ENCODE measurements around the gene CDH4. TPM values are rescaled to one million over a fixed set of nuclear protein-coding genes. Genes with fewer than 3 reads are reported as not detected.

The CDH4 gene
- total and polyA plus RNA-seq, 4 donors = 0.06 to 0.10 TPM; not detected in 2

DNA sequence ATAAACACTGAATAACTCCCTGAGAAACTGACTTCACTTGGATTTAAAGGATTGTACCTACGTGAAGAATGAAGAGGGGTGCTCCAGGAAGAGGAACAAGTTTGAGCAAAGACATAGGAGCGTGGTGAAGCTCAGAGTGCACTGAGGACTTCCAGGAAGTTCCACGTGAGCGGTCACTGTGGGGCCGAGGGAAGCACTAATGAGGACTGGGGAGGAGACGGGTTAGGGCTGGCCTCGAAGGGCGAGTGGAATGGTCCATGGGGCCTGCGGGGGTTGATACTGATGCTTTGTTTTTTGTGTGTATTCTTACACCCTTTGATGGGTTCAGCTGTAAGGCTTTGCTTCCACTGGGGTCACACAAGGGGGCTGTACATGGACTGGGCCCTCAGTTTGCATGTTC lies 91.9 kb downstream of the CDH4 start:
- DNase-seq (no peak), ATAC-seq (ENCODE audit: low FRiP score) (no peak)
- H3K27me3 ChIP-seq (ENCODE audit: control insufficient read depth in 1 of 2, insufficient read depth in 2 of 2, low read length in 1 of 2) = peaks cover 0 to 1% of the 10 kb centered on the region in 2 donors
- H3K36me3 ChIP-seq (ENCODE audit: control insufficient read depth in 1 of 2, insufficient read depth in 2 of 2, low read length in 1 of 2) = no peaks in the 10 kb centered on the region
- no peak overlapping the region for H3K27ac ChIP-seq (ENCODE audit: low read depth in 1 of 2, low read length in 2 of 2)
- H3K9me3 ChIP-seq (ENCODE audit: control insufficient read depth, low read length) = no peaks in the 10 kb centered on the region
- intact Hi-C loops (cut with DNase I) = no loop called here
- whole genome bisulfite sequencing, 2 donors = 70 to 77% methylated on average over 9 of the region's 9 CpGs
- no peaks in the 10 kb centered on the region for H3K4me1 ChIP-seq (ENCODE audit: control insufficient read depth in 1 of 2, insufficient read depth in 2 of 2, low read length in 2 of 2)
- no peak overlapping the region for H3K4me3 ChIP-seq (ENCODE audit: low read length in 2 of 2)

DNA sequence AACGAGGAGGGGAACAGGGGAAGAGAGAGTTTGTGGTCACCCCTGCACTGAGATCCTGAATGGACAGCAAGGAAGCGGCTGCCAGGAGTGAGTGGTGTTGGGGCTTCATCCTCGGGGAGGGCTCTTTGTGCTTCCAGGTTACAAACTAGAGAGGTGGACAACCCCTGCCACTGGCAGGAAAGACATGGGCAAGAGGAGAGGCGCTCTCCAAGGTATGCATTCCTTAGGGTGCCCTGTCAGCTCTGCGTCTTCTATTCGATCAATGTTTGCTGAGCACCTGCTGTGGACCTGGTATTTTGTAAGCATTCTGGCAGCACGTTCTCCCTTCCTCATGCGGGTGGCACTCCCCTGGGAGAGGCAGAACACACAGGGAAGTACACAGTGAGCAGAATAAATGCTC lies 93.6 kb downstream of the CDH4 start:
- WGBS, 2 donors = 53 to 55% methylated on average over 8 of the region's 8 CpGs
- Histone ChIP-seq H3K9me3 (ENCODE audit: control insufficient read depth, low read length) (no peaks in the 10 kb centered on the region), H3K4me3 (ENCODE audit: low read length in 2 of 2) (no peak overlapping the region), H3K4me1 (ENCODE audit: control insufficient read depth in 1 of 2, insufficient read depth in 2 of 2, low read length in 2 of 2) (no peaks in the 10 kb centered on the region), H3K27ac (ENCODE audit: low read depth in 1 of 2, low read length in 2 of 2) (no peak overlapping the region), H3K27me3 (ENCODE audit: control insufficient read depth in 1 of 2, insufficient read depth in 2 of 2, low read length in 1 of 2) (peaks cover 0 to 1% of the 10 kb centered on the region in 2 donors), H3K36me3 (ENCODE audit: control insufficient read depth in 1 of 2, insufficient read depth in 2 of 2, low read length in 1 of 2) (no peaks in the 10 kb centered on the region)
- ATAC-seq (ENCODE audit: low FRiP score) (no peak), DNase-seq (no peak)
- intact Hi-C loops (cut with DNase I) = no loop called here

DNA sequence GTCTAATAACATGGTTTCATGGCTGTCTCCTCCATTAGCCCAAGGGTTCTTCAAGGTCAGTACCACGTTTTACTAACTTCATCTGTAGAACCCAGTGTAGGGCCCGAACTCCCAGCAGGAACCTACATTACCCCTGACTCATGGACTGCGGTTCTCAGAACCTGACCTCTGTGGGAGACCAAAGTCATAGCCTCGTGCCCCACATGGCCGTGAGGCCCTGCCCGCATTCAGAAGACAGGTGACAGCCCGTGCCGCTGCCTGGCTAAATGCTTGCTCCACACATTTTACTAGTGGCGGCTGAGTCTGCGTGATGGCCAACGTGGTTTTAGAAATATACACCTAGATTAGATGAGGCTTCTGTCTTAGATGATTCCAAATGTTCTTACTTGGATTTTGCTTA lies 94.9 kb downstream of the CDH4 start:
- Histone ChIP-seq H3K27ac (ENCODE audit: low read depth in 1 of 2, low read length in 2 of 2) (no peak overlapping the region), H3K27me3 (ENCODE audit: control insufficient read depth in 1 of 2, insufficient read depth in 2 of 2, low read length in 1 of 2) (peaks cover 0 to 1% of the 10 kb centered on the region in 2 donors), H3K36me3 (ENCODE audit: control insufficient read depth in 1 of 2, insufficient read depth in 2 of 2, low read length in 1 of 2) (no peaks in the 10 kb centered on the region), H3K4me1 (ENCODE audit: control insufficient read depth in 1 of 2, insufficient read depth in 2 of 2, low read length in 2 of 2) (no peaks in the 10 kb centered on the region), H3K9me3 (ENCODE audit: control insufficient read depth, low read length) (no peaks in the 10 kb centered on the region), H3K4me3 (ENCODE audit: low read length in 2 of 2) (no peak overlapping the region)
- whole genome bisulfite sequencing, 2 donors = 86 to 89% methylated on average over 11 of the region's 11 CpGs
- no peak for ATAC-seq (ENCODE audit: low FRiP score)
- intact Hi-C loops (cut with DNase I) = no loop called here
- DNase-seq = no peak

DNA sequence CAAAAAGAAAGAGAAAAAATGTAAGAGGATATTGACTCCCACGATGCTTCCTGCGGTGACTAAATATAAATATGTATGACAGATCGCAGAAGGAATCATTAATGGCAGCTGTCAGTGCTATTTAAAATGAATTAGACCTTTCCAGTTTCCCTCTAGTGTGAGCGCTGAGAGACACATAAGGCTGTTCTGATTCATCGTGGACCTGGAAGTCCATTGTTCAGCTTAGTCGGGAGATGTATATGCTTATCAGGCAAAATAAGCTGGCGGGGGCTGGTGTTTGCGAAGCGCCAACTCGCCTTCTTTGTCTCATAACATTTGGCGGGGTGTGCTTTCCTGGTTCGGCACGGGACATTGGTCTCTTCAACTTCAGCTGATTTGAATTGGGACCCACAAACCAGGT lies 95.4 kb downstream of the CDH4 start:
- H3K27ac ChIP-seq (ENCODE audit: low read depth in 1 of 2, low read length in 2 of 2) = no peak overlapping the region
- DNase-seq (no peak), ATAC-seq (ENCODE audit: low FRiP score) (no peak)
- no peaks in the 10 kb centered on the region for H3K36me3 ChIP-seq (ENCODE audit: control insufficient read depth in 1 of 2, insufficient read depth in 2 of 2, low read length in 1 of 2)
- WGBS, 2 donors = 81 to 86% methylated on average over 13 of the region's 13 CpGs
- intact Hi-C loops (cut with DNase I) = no loop called here
- H3K9me3 ChIP-seq (ENCODE audit: control insufficient read depth, low read length) = no peaks in the 10 kb centered on the region
- H3K27me3 ChIP-seq (ENCODE audit: control insufficient read depth in 1 of 2, insufficient read depth in 2 of 2, low read length in 1 of 2) = peaks cover 0 to 1% of the 10 kb centered on the region in 2 donors
- H3K4me1 ChIP-seq (ENCODE audit: control insufficient read depth in 1 of 2, insufficient read depth in 2 of 2, low read length in 2 of 2) = no peaks in the 10 kb centered on the region
- H3K4me3 ChIP-seq (ENCODE audit: low read length in 2 of 2) = no peak overlapping the region

DNA sequence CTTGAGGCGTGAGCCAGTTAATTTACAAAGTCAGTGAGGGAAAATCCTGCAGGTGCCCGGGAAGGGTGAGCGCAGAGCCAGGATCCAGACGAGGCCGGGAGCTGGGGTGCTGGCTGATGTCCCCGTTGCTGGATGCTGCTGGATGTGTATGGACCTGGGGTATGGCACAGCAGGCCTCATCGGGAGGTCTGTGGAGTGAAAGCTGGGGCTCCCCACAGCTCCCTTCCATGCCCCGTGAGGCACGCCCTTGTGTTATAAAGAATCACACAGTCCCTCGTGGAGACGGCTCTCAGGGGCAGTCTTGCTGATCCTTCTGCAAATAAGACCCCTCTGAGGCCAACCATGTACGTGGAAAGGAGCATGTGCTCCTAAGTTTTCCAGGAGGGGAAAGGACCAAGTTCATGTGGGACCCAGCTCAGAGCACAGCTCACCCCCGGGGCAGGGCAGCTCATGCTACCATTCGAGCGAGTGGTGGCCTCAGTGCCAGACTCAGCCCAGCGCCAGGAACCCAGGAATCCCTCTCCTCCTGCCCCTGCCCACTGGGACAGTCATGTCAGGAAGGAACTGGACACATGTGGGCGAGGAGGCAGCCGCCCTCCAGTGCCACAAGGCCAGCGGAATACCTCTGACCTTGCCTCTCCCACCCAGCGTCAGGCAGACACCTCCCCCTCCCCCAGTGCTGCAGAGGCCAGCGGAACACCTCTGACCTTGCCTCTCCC lies 97.5 kb downstream of the CDH4 start:
- ATAC-seq (ENCODE audit: low FRiP score) = no peak
- no peak for DNase-seq
- Histone ChIP-seq H3K27ac (ENCODE audit: low read depth in 1 of 2, low read length in 2 of 2) (no peak overlapping the region), H3K4me3 (ENCODE audit: low read length in 2 of 2) (no peak overlapping the region), H3K9me3 (ENCODE audit: control insufficient read depth, low read length) (no peaks in the 10 kb centered on the region), H3K27me3 (ENCODE audit: control insufficient read depth in 1 of 2, insufficient read depth in 2 of 2, low read length in 1 of 2) (peaks cover 0 to 1% of the 10 kb centered on the region in 2 donors), H3K4me1 (ENCODE audit: control insufficient read depth in 1 of 2, insufficient read depth in 2 of 2, low read length in 2 of 2) (no peaks in the 10 kb centered on the region), H3K36me3 (ENCODE audit: control insufficient read depth in 1 of 2, insufficient read depth in 2 of 2, low read length in 1 of 2) (no peaks in the 10 kb centered on the region)
- 58 to 74% methylated on average over 21 of the region's 21 CpGs for WGBS, 2 donors
- intact Hi-C loops (cut with DNase I) = no loop called here

DNA sequence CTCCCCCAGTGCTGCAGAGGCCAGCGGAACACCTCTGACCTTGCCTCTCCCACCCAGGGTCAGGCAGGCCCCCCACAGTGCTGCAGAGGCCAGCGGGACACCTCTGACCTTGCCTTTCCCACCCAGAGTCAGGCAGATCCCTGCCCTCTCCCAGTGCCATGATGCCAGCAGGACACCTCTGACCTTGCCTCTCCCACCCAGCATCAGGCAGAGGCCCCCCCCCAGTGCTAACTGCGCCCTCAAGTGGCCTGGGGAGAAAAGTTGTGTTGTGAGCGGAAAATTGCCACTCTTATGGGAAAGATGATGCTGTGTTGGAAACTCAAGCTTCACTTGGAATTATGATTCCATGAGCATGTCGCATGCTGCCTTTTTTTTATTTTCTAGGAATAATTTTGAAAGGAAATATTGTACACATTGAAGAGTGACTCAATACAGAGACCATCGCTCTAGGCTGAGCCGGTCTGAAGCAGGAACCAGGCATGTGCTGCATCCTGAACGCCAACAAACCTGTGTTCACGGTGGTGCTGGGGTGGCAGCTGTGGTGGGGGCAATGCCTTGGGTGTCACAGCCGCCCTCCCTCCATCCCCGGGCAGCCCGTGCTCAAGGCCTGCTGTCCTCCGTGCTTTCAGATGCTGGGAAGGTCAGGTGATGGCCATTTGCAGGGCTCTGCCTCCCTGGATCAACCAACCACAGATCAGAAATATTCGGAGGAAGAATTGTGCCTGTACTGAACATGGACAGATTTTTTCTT lies 98.6 kb downstream of the CDH4 start:
- no peaks in the 10 kb centered on the region for H3K27me3 ChIP-seq (ENCODE audit: control insufficient read depth in 1 of 2, insufficient read depth in 2 of 2, low read length in 1 of 2)
- intact Hi-C loops (cut with DNase I) = no loop called here
- 70 to 76% methylated on average over 14 of the region's 14 CpGs for WGBS, 2 donors

DNA sequence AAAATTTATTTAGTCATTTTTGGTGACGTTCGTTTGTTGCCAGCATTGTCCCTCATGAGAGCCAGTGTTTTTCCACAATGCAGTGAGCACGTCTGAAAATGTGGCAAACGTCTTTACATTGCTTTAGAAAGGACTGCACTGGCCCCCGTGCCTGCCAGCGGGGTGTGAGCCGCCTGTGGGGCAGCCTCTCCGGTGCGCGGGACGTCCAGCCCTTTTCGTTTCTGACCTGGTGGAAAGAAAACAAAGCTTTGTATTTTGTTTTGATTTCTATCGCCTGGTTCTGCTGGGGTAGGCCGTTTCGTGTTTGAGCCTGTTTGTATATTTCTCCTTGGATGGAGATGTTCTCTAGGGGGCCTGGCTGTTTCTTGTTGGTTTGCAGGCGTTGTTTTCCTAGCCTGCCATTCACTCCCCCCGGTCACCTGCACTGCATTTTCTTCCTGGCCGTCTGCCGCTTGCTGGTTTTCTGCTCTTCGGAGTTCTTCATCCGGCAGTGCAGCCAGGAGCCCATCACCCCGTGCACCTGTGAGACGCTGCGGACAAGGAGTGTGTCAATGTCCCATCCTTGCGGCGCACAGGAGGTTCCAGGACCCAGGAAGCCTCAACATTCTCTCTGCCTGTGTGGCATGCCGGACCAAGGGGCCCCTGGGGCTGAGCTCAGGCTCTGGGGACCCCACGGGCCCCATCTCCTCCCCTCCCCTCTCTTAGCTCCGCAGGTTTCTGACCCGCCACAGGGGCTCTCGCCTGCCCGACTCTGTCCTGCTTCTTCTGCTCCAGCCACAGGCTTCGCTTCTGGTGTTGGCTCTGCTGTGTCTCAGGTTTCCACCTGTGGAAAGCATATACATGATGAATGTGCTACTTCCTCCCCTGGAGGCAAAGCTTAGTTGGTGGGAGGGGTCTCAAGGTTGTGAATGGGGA lies 100.5 kb downstream of the CDH4 start:
- Histone ChIP-seq H3K4me3 (ENCODE audit: low read length in 2 of 2) (no peak overlapping the region), H3K36me3 (ENCODE audit: control insufficient read depth in 1 of 2, insufficient read depth in 2 of 2, low read length in 1 of 2) (no peaks in the 10 kb centered on the region), H3K9me3 (ENCODE audit: control insufficient read depth, low read length) (peaks cover 1% of the 10 kb centered on the region), H3K27ac (ENCODE audit: low read depth in 1 of 2, low read length in 2 of 2) (no peak overlapping the region), H3K27me3 (ENCODE audit: control insufficient read depth in 1 of 2, insufficient read depth in 2 of 2, low read length in 1 of 2) (no peaks in the 10 kb centered on the region), H3K4me1 (ENCODE audit: control insufficient read depth in 1 of 2, insufficient read depth in 2 of 2, low read length in 2 of 2) (no peaks in the 10 kb centered on the region)
- 5 to 9% methylated on average over 33 of the region's 33 CpGs for WGBS, 2 donors
- ATAC-seq (ENCODE audit: low FRiP score) (no peak), DNase-seq (peak in 1 of 2 donors; percentile 17)
- intact Hi-C loops (cut with DNase I) = no loop called here

More for the DNA sequence above, 98.6 kb downstream of the CDH4 start:
- DNase-seq = no peak
- Histone ChIP-seq H3K4me3 (ENCODE audit: low read length in 2 of 2) (no peak overlapping the region), H3K27ac (ENCODE audit: low read depth in 1 of 2, low read length in 2 of 2) (no peak overlapping the region), H3K9me3 (ENCODE audit: control insufficient read depth, low read length) (no peaks in the 10 kb centered on the region), H3K36me3 (ENCODE audit: control insufficient read depth in 1 of 2, insufficient read depth in 2 of 2, low read length in 1 of 2) (no peaks in the 10 kb centered on the region), H3K4me1 (ENCODE audit: control insufficient read depth in 1 of 2, insufficient read depth in 2 of 2, low read length in 2 of 2) (no peaks in the 10 kb centered on the region)
- ATAC-seq (ENCODE audit: low FRiP score) = no peak

DNA sequence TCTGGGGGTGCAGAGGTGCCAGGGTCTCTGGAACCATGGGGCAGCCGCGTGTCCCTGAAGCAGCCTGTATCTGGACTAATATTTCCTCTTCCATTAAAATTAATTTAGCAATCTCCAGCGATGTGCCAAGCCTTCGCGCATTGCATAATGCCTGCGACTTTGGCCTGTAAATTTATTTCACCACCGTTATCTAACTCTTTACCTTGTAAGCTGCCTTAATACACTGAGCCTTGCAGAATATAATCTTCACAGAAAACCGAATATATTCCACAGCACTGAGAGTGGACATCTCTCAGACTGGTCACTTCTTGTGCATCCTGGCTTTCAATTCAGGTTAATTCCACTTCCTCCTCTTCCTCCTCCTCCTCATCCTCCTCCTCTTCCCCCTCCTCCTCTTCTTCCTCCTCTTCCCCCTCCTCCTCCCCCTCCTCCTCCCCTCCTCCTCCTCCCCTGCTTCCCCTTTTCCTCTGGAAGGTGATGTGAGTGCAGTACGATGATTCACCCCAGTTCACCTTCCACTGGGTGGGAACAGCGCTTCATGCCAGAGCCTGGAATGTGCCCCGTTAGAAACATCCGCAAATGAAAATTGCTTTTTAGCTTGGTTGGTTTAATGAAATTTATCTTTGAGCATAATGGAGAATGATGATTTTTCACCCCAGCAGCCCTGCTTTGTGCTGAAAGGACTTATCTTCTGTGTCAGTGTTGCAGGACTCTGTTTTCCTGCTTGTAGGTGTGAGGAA lies 101.4 kb downstream of the CDH4 start:
- no peak overlapping the region for H3K4me3 ChIP-seq (ENCODE audit: low read length in 2 of 2)
- H3K27me3 ChIP-seq (ENCODE audit: control insufficient read depth in 1 of 2, insufficient read depth in 2 of 2, low read length in 1 of 2) = no peaks in the 10 kb centered on the region
- WGBS, 2 donors = 66 to 71% methylated on average over 12 of the region's 12 CpGs
- peaks cover 1% of the 10 kb centered on the region for H3K9me3 ChIP-seq (ENCODE audit: control insufficient read depth, low read length)
- intact Hi-C loops (cut with DNase I) = no loop called here
- no peak overlapping the region for H3K27ac ChIP-seq (ENCODE audit: low read depth in 1 of 2, low read length in 2 of 2)
- no peak for DNase-seq
- H3K4me1 ChIP-seq (ENCODE audit: control insufficient read depth in 1 of 2, insufficient read depth in 2 of 2, low read length in 2 of 2) = no peaks in the 10 kb centered on the region
- no peaks in the 10 kb centered on the region for H3K36me3 ChIP-seq (ENCODE audit: control insufficient read depth in 1 of 2, insufficient read depth in 2 of 2, low read length in 1 of 2)
- no peak for ATAC-seq (ENCODE audit: low FRiP score)
